K562 (cell line): ENCODE data around the gene MCL1. TPM values are rescaled to one million over a fixed set of nuclear protein-coding genes. Genes with fewer than 3 reads are reported as not detected.
A peak's percentile ranks its signal among the peaks of the same experiment; 100 is the strongest.

ENCODE experiments used
- HBP1 ChIP-seq: fragments of 450-650 bp; formaldehyde crosslinking; IDR thresholded peaks from 2 replicates; pipeline ENCODE4 v1.4.0; 2022; ENCODE audit warnings: missing genetic modification characterization
- RCOR1 ChIP-seq, 2 experiments: IDR thresholded peaks; 2 replicates each; pipeline ENCODE4 v1.6.1; 2012; ENCODE audit warnings: low read depth in 2 of 2, low read length in 2 of 2, borderline replicate concordance in 1 of 2, improper control_type of control experiment in 1 of 2
- RFX1 ChIP-seq: fragments of 450-650 bp; IDR thresholded peaks from 2 replicates; pipeline ENCODE4 v1.6.1; 2016; ENCODE audit warnings: mild to moderate bottlenecking, moderate library complexity
- RREB1 ChIP-seq: fragments of 250-450 bp; sonication (Bioruptor Pico); IDR thresholded peaks from 2 replicates; pipeline ENCODE4 v1.4.0; 2020
- TAF9B ChIP-seq: fragments of 450-650 bp; IDR thresholded peaks from 2 replicates; pipeline ENCODE4 v1.6.1; 2018; ENCODE audit warnings: mild to moderate bottlenecking; ENCODE audit not compliant: partially characterized antibody
- TBL1XR1 ChIP-seq, 2 experiments: IDR thresholded peaks; 2 replicates each; pipeline ENCODE4 v1.6.1; 2012; ENCODE audit warnings: improper control_type of control experiment in 2 of 2, low read length in 2 of 2, mild to moderate bottlenecking in 1 of 2
- U2AF1 ChIP-seq: fragments of 200-400 bp; formaldehyde crosslinking; optimal IDR thresholded peaks from 2 replicates; pipeline ENCODE3; 2017; ENCODE audit warnings: mild to moderate bottlenecking, low read depth, low read length, moderate library complexity
- ZBTB33 ChIP-seq: sonication (generic); formaldehyde crosslinking; IDR thresholded peaks from 2 replicates; pipeline ENCODE4 v1.8.1; 2023; ENCODE audit warnings: mild to moderate bottlenecking, missing genetic modification reagents
- ZKSCAN3 ChIP-seq: fragments of 250-450 bp; sonication (Bioruptor Pico); IDR thresholded peaks from 2 replicates; pipeline ENCODE4 v1.4.0; 2020
- ZNF277 ChIP-seq: fragments of 250-450 bp; sonication (Bioruptor Pico); IDR thresholded peaks from 2 replicates; pipeline ENCODE4 v1.8.0; 2022; ENCODE audit warnings: inconsistent platforms, mild to moderate bottlenecking, moderate library complexity, borderline replicate concordance
- ZNF512 ChIP-seq: IDR thresholded peaks from 2 replicates; pipeline ENCODE4 v1.6.1; 2016; ENCODE audit warnings: missing genetic modification characterization, missing compliant biosample characterization
- polyA plus RNA-seq, 8 experiments: library from polyadenylated mRNA; depleted of rRNA in 4 of 8; stranded (reverse) in 5 of 8; unstranded in 3 of 8; fragments of >200 nt; fragmentation: Nextera tagmentation in 2 of 8; fragmentation: Illumina TruSeq in 1 of 8; extraction: Ambion mirVana in 2 of 8; extraction: Trizol in 1 of 8; gene quantifications; 2 replicates each; pipeline versions ENCODE4 v1.2.1 to v1.2.3, GENCODE V29; 2011 to 2014; ENCODE audit warnings: inconsistent platforms in 1 of 8, missing spikeins in 1 of 8
- total RNA-seq, 7 experiments: library from RNA; depleted of rRNA in 6 of 7; stranded (reverse); fragments of >200 nt in 6 of 7; fragmentation: Illumina TruSeq in 2 of 7; extraction: Trizol in 2 of 7; gene quantifications; 2 replicates each; pipeline versions ENCODE4 v1.2.1 to v1.2.3, GENCODE V29; 2011 to 2021; ENCODE audit warnings: low replicate concordance in 1 of 7

MCL1 gene
- total and polyA plus RNA-seq, 9 of the 15 experiments (the other 6 are each of a cell fraction or from before 2014, with no cell fraction given), result 27.1 to 224 (median 138) TPM

- TF ChIP-seq ZNF277 (CRISPR knock-in tag) (no peak), RFX1 (no peak), TBL1XR1 (IDR thresholded peaks at IDR 0.05; ENCODE audit: low read length in 2 of 2) (0 out of 4 replicates have a peak, but pooled peaks of 1 of the 2 experiments have one; percentile 11), HBP1 (no peak), TAF9B (no peak), RCOR1 (IDR thresholded peaks at IDR 0.05; ENCODE audit: borderline replicate concordance in 1 of 2, low read depth in 2 of 2, low read length in 2 of 2) (peak in 1 of 2 experiments; percentile 15; a peak in 2 of 4 replicates), ZNF512 (no peak), RREB1 (CRISPR knock-in tag) (peak; percentile 73; the same call in 1 of the 2 replicates), ZBTB33 (CRISPR knock-in tag) (no peak; the same call in none of the 2 replicates), U2AF1 (peak; percentile 68), ZKSCAN3 (CRISPR knock-in tag) (no peak)
Observed at GRCh38 chr1:150548632-150549495, 30.5 kb downstream of the MCL1 start, which contains the start of gene ADAMTSL4 (continued).
